Endothelial cell (in vitro differentiated cells): Measurements from ENCODE around the gene ADH1C. TPM values are rescaled to one million over a fixed set of nuclear protein-coding genes. Genes with fewer than 3 reads are reported as not detected.

Source experiments
- DNase-seq: peaks from one replicate; pipeline ENCODE4 v3.0.0; 2021; ENCODE audit warnings: low spot score
- H3K27ac Mint-ChIP-seq: one replicate; pipeline ENCODE4 v1.8.0; 2021; ENCODE audit warnings: mixed read lengths, inconsistent platforms; ENCODE audit not compliant: unreplicated experiment
- H3K27me3 Mint-ChIP-seq: one replicate; pipeline ENCODE4 v1.8.0; 2021; ENCODE audit warnings: mild to moderate bottlenecking, moderate library complexity, mixed read lengths, inconsistent platforms; ENCODE audit not compliant: unreplicated experiment
- H3K36me3 Mint-ChIP-seq: one replicate; pipeline ENCODE4 v1.8.0; 2021; ENCODE audit warnings: mild to moderate bottlenecking, low read depth, mixed read lengths, inconsistent platforms; ENCODE audit not compliant: unreplicated experiment
- H3K4me1 Mint-ChIP-seq: one replicate; pipeline ENCODE4 v1.8.0; 2021; ENCODE audit warnings: mild to moderate bottlenecking, mixed read lengths, inconsistent platforms; ENCODE audit not compliant: unreplicated experiment
- H3K4me3 Mint-ChIP-seq: one replicate; pipeline ENCODE4 v1.8.0; 2021; ENCODE audit warnings: mild to moderate bottlenecking, mixed read lengths, inconsistent platforms; ENCODE audit not compliant: unreplicated experiment
- H3K9me3 Mint-ChIP-seq: one replicate; pipeline ENCODE4 v1.8.0; 2021; ENCODE audit warnings: mixed read lengths, inconsistent platforms; ENCODE audit not compliant: unreplicated experiment
- CTCF ChIP-seq: fragments of 200-600 bp; sonication (generic); IDR thresholded peaks from one replicate; pipeline ENCODE4 v1.5.0; 2021; ENCODE audit warnings: antibody characterized with exemption; ENCODE audit not compliant: unreplicated experiment
- total RNA-seq: library from RNA; stranded (reverse); fragmentation: NEBNext Ultra II Directional; extraction: Animal tissue kit (Norgen Biotek cat#: 25700); gene quantifications from one replicate; pipeline ENCODE4 v1.2.1, GENCODE V29; 2021; ENCODE audit not compliant: unreplicated experiment

The ADH1C gene
- total RNA-seq, 1 donor from 2014 or later, result not detected

GRCh38 chr4:99341426-99341825, 11.1 kb downstream of the ADH1C start:
- DNase-seq, result no peak
- Mint-ChIP-seq H3K4me3 (no peak overlapping the region), H3K27ac (no peak overlapping the region), H3K4me1 (no peaks in the 10 kb centered on the region), H3K27me3 (no peaks in the 10 kb centered on the region), H3K9me3 (no peaks in the 10 kb centered on the region), H3K36me3 (no peaks in the 10 kb centered on the region)
- TF ChIP-seq CTCF, result no peak

GRCh38 chr4:99339172-99339571, 13.4 kb downstream of the ADH1C start:
- Mint-ChIP-seq H3K27me3 (no peaks in the 10 kb centered on the region), H3K27ac (no peak overlapping the region)
- DNase-seq, result no peak

GRCh38 chr4:99336553-99336952, 16.0 kb downstream of the ADH1C start:
- DNase-seq, result no peak
- H3K27me3 Mint-ChIP-seq, result no peaks in the 10 kb centered on the region
- H3K9me3 Mint-ChIP-seq, result no peaks in the 10 kb centered on the region
- no peaks in the 10 kb centered on the region for H3K36me3 Mint-ChIP-seq
- no peak overlapping the region for H3K27ac Mint-ChIP-seq
- no peaks in the 10 kb centered on the region for H3K4me1 Mint-ChIP-seq
- no peak for TF ChIP-seq CTCF
- H3K4me3 Mint-ChIP-seq, result no peak overlapping the region

More at GRCh38 chr4:99339172-99339571, 13.4 kb downstream of the ADH1C start:
- no peaks in the 10 kb centered on the region for H3K36me3 Mint-ChIP-seq
- TF ChIP-seq CTCF, result no peak
- H3K4me3 Mint-ChIP-seq, result no peak overlapping the region
- H3K9me3 Mint-ChIP-seq, result no peaks in the 10 kb centered on the region
- no peaks in the 10 kb centered on the region for H3K4me1 Mint-ChIP-seq

- no peak overlapping the region for H3K4me3 Mint-ChIP-seq
- no peaks in the 10 kb centered on the region for H3K36me3 Mint-ChIP-seq
- no peak for TF ChIP-seq CTCF
- H3K27ac Mint-ChIP-seq, result no peak overlapping the region
- H3K4me1 Mint-ChIP-seq, result no peaks in the 10 kb centered on the region
- H3K9me3 Mint-ChIP-seq, result no peaks in the 10 kb centered on the region
- DNase-seq, result no peak
- H3K27me3 Mint-ChIP-seq, result no peaks in the 10 kb centered on the region
Observed at GRCh38 chr4:99334880-99335279, 17.7 kb downstream of the ADH1C start.

- Mint-ChIP-seq H3K27me3 (no peaks in the 10 kb centered on the region), H3K27ac (no peak overlapping the region), H3K4me3 (no peak overlapping the region), H3K9me3 (no peaks in the 10 kb centered on the region), H3K4me1 (no peaks in the 10 kb centered on the region), H3K36me3 (no peaks in the 10 kb centered on the region)
- no peak for TF ChIP-seq CTCF
- DNase-seq, result no peak
Observed at GRCh38 chr4:99330648-99331047, 21.9 kb downstream of the ADH1C start.
